Amniotic epithelial cell (primary cell): Measurements from ENCODE around the gene CPO.

Experiments used
- DNase-seq: peaks from one replicate; pipeline ENCODE4 v3.0.0-alpha.2; 2010; ENCODE audit warnings: low read depth

The CPO gene

DNA sequence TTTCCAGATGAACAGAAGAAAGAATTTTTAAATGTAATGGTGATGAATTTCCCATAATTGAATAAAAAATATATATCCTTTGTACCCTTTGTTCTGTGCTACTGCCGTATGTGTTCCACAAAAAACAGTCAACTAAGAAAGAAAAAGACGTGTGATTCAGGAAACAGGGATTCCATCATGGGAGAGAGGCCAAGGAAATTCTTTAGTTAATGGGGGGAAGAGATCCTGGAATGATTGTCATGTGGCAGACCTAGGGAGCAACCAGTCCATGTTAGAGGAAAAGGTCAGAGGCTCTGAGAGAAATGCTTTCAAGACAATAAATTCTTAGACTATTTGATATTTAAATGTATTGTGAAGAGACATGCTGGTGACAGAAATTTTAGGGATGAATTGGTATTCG, 76.6 kb downstream of the CPO start:
- no peak for DNase-seq
